ENCODE results near the gene PITRM1. TPM values are rescaled to one million over a fixed set of nuclear protein-coding genes. Genes with fewer than 3 reads are reported as not detected.
A peak's percentile ranks its signal among the peaks of the same experiment; 100 is the strongest.
"Not testable (repeated sequence)": the region's sequence is repeated elsewhere in the genome, so short reads cannot be mapped to it uniquely, and the experiment has no call there.

PITRM1 gene
- polyA plus RNA-seq, 12 donors, result 41.3 to 68.1 (median 58.8) TPM; not detected in 1

DNA sequence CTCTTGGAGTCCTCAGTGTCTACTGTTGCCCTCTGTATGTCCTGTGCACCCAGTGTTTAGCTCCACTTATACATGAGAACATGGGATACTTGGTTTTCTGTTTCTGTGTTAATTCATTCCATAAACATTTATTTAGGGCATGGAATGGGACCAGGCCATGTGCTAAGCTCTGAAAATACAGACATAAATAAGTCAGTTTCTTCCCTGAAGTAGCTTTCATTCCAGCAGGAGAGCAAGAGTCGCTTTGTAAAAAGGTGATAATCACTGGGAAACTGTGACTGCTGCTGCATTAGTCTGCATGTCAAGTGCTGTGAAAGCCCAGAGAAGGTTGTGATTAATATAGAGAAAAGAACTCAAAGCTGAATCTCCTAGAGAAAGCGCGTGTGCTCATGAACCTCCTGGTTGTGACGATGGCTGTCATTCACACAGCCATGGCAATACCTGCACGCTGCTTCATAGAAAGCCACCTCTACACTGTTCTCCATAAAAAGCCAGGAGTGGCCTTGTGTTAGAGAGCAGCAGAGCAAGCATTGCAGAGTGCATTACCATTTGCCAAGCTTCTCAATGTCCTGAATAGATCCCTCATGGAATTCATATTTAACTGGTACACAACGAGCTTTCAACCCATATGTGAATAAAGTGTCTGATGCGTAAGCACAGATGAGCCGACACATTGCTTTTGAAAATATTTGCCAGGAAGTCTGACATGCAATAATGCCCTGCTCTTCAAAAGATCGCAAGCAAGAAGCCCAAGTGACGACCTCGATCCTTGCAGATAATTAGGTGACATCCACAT is 30.6 kb upstream of the PITRM1 start:
- no peak for DNase-seq

GRCh38 chr10:3201796-3202195 is 29.2 kb upstream of the PITRM1 start:
- no peak for DNase-seq

DNA sequence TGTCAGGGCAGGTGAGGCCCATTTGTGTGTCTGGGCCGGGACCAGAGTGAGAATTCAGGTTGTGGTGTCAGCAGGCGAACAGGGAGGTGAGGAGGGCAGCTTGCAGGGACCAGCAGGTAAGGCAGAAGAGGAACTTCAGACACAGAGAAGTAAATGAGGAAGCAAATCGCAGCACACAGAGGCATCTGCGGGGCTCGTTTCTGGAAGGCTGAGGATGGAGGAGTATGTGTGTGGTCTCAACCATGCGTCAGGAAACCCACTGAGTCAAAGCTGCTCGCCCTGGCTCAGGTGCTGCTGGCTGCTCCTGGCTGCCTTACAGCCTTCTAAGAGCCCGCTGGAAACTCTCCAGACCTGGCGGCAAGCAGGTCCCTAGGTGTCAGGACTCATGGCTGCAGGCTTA is 26.9 kb upstream of the PITRM1 start:
- DNase-seq, result no peak

DNA sequence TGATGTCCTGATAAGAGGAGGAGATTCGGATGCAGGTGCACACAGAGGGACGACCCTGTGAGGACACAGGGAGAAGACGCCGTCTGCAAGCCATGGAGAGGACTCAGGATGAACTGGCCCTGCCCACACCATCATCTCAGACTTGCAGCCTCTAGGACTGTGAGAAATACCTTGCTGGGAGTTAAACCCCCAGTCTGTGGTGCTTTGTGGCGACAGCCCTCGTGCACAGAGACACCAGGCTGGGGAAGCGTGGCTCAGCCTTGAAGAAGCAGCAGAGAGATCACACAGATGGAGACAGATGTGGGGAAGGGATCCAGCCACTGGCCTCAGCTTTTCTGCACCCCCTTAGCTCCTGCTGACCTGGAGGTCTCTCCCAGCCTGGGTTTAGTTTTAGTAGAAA is 26.3 kb upstream of the PITRM1 start:
- DNase-seq, result no peak

GRCh38 chr10:3197348-3198003 is 24.9 kb upstream of the PITRM1 start:
- peak; percentile 86 for DNase-seq

DNA sequence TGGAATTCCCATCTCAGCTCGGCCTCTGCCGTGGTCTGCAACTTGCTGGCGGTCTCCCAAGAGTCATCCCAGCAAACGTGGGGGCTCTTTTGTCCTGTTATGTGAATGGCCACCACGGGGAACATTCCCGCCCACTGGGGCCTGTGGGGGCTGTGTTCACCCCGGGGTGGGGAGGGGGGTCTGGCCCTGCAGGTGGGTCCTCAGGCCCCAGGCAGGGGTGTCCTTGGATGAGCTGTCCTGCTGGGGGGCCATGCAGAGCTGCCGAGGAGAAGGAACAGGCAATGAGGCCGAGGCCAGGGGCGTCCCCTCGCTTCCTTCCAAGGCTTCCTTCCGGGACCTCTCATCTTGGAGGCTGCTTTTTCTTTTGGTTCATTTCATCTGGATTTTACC is 24.4 kb upstream of the PITRM1 start:
- no peak for DNase-seq

GRCh38 chr10:3196482-3196881 is 23.9 kb upstream of the PITRM1 start:
- DNase-seq, result no peak

DNA sequence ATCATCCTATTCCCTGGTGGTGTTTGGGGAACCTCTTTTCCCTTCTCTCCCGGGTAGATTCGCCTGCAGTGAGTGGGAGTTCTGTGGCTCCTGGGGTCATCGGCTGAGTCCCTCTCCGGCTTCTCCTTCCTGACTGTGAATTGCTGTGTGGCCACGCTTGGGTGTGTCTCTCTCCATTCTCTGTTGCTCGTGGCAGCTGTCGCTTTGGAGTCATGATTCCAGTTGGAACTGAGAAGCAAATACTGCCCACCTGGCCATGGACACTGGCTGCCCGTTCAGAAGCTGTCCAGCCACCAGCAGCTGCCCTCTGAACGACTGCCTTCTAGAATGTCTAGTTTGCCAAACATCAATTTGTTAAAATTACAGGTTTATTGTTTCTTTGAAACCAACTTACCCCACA is 23.1 kb upstream of the PITRM1 start:
- DNase-seq, result no peak

GRCh38 chr10:3195286-3195685 is 22.7 kb upstream of the PITRM1 start:
- no peak for DNase-seq

GRCh38 chr10:3194871-3195270 is 22.3 kb upstream of the PITRM1 start:
- no peak for DNase-seq

DNA sequence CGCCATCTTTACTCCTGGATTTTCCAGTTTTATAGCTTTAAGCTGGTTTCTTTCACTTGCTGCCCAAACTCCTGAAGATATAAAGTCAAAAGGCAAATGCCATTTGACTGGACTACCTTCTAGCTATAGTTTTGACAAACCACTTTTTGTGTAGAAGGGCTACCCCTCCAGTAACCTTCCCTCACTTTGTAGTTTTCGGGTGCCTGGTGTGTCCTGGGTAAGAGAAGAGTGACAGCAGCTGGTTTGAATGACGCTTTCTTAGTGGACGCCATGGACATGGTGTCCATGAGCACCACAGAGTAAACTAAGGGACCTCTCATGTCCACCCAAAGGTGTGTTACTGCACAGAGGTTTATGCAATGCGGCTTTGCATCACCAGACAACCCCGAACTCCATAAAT is 21.2 kb upstream of the PITRM1 start:
- no peak for DNase-seq

GRCh38 chr10:3192856-3193635 is 20.5 kb upstream of the PITRM1 start:
- peak; percentile 73 for DNase-seq

DNA sequence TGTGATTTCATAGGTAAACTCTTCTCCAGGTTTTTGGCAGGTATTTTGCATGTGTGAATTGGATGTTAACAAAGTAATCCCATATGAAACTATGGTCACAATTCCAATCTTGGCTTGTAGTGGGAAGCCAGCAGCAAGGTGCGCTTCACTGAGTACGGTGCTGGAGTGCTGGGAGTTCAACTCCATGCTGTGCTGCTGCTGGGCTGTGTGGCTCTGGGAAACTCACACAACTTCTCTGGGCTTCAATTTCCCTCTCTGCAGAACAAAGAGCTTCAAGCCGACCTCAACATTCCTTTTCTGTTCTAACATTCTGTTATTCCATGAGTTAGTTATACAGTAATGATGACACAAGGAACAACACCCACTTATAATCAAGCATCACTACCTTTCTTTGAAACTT is 18.2 kb upstream of the PITRM1 start:
- no peak for DNase-seq

DNA sequence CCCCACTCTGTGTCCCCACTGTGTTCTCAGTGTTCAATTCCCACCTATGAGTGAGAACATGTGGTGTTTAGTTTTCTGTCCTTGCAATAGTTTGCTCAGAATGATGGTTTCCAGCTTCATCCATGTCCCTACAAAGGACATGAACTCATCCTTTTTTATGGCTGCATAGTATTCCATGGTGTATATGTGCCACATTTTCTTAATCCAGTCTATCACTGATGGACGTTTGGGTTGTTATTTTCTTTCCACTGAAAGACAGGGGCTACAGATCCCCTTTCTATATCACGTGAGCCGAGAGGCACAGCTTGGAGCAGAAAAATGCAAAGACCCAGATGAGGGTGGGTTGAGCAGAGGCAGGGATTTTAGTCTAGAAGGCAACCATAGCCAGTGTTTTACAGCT is 14.6 kb upstream of the PITRM1 start:
- DNase-seq, result not testable (repeated sequence)

DNA sequence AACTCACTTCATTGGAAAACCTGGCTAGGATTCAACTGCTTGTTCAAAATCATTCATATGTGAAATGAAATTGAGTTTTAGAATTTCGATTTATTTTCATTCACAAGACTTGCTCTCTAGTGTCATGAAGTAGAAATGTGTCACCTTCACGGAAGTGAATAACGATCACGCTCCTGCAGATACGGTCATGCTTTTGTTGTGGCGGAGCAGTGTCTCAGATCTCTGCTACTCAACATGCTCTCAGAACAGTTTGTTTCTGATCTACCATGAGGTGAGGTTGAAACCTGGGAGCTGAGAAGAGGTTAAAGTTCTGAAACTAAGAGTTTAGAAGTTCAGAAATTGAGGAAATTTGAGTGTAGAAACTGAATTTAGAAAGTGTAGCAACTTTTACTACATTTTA is 13.8 kb upstream of the PITRM1 start:
- no peak for DNase-seq

DNA sequence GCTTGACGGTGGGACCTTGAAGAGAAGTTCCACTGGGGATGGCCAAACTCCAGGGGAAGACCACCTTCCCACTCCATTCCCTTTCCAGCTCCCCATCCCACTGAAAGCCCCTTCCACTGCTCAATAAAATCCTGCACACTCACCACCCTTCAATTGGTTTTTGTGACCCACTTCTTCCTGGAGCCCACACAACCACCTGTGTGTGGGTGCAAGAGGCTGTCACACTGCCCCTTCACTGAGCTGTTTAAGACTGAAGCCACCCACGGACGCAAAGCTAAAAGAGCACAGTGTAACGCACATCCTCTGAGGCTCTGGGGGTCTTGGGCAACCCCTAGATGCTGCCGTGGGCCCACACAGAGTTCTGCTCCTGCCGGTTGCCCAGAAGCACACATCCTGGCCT is 12.8 kb upstream of the PITRM1 start:
- no peak for DNase-seq

DNA sequence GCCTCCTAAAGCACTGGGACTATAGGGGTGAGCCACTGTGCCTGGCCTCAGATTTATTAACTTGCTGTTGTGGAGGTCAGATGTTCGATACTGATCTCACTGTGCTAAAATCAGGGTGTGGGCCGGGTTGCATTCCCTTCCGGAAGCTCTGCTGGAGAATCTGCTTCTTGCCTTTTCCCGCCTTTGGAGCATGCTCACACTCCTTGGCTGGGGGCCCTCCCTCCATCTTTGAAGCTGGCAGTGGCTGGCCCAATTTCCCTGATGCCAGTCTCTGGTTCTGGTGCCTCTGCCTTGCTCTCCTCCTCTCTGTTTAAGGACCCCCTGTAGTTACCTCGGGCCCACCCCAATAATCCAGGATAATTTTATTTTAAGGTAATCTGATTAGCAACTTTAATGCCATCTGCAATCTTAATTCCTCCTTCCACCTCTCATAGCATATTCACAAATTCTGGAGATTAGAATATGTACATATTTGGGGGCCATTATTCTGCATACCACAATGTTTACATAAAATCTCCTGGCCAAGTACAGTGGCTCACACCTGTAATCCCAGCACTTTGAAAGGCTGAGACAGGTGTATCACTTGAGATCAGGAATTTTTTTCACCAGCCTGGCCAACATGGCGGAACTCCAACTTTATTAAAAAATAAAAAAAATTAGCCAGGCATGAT is 7.9 kb upstream of the PITRM1 start:
- DNase-seq, result no peak

DNA sequence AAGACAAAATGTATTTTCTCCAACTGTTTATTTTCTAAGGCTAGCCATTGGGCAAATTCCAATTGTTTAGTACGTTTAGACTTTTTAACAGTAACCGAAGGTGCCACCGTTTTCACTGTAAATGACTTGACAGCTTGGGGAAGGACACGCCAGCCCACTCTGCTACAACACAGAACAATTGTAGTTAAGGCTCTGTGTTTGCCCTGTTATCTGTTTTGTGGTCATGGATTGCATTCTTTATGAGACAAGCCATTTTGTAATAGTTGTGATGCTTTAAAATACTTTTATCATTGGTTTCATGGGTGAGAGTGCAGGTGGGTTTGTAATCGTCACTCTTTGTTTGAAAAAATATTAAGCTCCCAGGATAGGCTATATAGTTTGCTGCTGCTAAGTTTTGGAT is 6.6 kb upstream of the PITRM1 start:
- DNase-seq, result no peak

GRCh38 chr10:3178042-3178441 is 5.5 kb upstream of the PITRM1 start:
- no peak for DNase-seq

- DNase-seq, result no peak
Observed at GRCh38 chr10:3173171-3173878, 743 bp upstream of the PITRM1 start.

- peak; percentile 43 for DNase-seq
Observed at GRCh38 chr10:3172081-3172445, 519 bp downstream of the PITRM1 start.

DNA sequence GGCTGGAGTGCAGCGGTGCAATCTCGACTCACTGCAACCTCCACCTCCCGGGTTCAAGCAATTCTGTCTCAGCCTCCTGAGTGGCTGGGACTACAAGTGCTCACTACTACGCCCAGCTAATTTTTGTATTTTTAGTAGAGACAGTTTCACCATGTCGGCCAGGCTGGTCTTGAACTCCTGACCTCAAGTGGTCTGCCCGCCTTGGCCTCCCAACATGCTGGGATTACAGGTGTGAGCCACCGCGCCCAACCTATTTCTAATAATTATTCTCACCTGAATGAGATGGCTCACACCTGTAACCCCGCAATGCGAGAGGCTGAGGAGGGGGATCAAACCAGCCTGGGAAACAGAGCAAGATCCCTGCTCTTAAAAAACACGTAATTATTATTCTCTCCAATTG is 1.1 kb downstream of the PITRM1 start:
- not testable (repeated sequence) for DNase-seq

All from muscle of arm (tissue), 12 donors.